ENCODE measurements around the gene SUSD3. TPM values are rescaled to one million over a fixed set of nuclear protein-coding genes. Genes with fewer than 3 reads are reported as not detected.

Gene SUSD3
- total RNA-seq, 1 experiment from 2014 or later, result not detected

DNA sequence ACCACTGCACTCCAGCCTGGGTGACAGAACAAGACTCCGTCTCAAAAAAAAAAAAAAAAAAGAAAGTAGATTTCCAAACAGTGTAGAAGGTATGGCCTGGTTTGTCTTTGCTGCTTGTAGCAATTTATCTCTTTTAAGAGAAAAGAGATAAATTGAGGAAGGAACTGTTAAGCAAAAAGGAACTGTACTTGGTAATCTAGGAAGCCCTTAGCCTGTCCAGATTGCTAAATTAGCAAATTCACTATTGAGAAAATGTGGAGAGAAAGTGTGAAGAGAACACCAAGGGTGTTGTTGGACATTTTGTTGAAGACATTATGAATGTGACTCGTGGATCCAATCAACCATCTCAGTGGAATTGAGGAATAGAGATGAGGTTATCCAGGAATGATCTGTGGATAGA is 13.0 kb upstream of the SUSD3 start:
- DNase-seq (ENCODE audit: low spot score), result no peak
- Histone ChIP-seq H3K4me1 (ENCODE audit: insufficient read depth, low read length, poor library complexity, severe bottlenecking) (no peaks in the 10 kb centered on the region), H3K4me3 (ENCODE audit: low read depth, low read length, poor library complexity, severe bottlenecking) (no peak overlapping the region), H3K36me3 (ENCODE audit: insufficient read depth, low read length, poor library complexity, severe bottlenecking) (no peaks in the 10 kb centered on the region), H3K27me3 (replicated peaks; ENCODE audit: insufficient read depth, low read depth, low read length, poor library complexity) (no peaks in the 10 kb centered on the region), H3K9me3 (ENCODE audit: low read depth, low read length, poor library complexity, severe bottlenecking) (no peaks in the 10 kb centered on the region), H3K27ac (ENCODE audit: low read depth, low read length, poor library complexity, severe bottlenecking) (no peak overlapping the region)
- POLR2A ChIA-PET (ENCODE audit: low non-redundant PET), result no interaction called here
- BruUV-seq (replicated peaks), result no TSS peak
- TF ChIP-seq, protein P1, sequence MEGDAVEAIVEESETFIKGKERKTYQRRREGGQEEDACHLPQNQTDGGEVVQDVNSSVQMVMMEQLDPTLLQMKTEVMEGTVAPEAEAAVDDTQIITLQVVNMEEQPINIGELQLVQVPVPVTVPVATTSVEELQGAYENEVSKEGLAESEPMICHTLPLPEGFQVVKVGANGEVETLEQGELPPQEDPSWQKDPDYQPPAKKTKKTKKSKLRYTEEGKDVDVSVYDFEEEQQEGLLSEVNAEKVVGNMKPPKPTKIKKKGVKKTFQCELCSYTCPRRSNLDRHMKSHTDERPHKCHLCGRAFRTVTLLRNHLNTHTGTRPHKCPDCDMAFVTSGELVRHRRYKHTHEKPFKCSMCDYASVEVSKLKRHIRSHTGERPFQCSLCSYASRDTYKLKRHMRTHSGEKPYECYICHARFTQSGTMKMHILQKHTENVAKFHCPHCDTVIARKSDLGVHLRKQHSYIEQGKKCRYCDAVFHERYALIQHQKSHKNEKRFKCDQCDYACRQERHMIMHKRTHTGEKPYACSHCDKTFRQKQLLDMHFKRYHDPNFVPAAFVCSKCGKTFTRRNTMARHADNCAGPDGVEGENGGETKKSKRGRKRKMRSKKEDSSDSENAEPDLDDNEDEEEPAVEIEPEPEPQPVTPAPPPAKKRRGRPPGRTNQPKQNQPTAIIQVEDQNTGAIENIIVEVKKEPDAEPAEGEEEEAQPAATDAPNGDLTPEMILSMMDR (conservative IDR thresholded peaks at IDR 0.05; ENCODE audit: low read depth, low read length), result no peak
- no peak for TF ChIP-seq EZH2 (IDR thresholded peaks at IDR 0.05; ENCODE audit: borderline replicate concordance, low read depth, low read length, poor library complexity, severe bottlenecking)
- CTCF ChIA-PET, result no interaction called here
- intact Hi-C loops (cut with micrococcal nuclease; ENCODE audit: unreplicated experiment), result no loop called here

DNA sequence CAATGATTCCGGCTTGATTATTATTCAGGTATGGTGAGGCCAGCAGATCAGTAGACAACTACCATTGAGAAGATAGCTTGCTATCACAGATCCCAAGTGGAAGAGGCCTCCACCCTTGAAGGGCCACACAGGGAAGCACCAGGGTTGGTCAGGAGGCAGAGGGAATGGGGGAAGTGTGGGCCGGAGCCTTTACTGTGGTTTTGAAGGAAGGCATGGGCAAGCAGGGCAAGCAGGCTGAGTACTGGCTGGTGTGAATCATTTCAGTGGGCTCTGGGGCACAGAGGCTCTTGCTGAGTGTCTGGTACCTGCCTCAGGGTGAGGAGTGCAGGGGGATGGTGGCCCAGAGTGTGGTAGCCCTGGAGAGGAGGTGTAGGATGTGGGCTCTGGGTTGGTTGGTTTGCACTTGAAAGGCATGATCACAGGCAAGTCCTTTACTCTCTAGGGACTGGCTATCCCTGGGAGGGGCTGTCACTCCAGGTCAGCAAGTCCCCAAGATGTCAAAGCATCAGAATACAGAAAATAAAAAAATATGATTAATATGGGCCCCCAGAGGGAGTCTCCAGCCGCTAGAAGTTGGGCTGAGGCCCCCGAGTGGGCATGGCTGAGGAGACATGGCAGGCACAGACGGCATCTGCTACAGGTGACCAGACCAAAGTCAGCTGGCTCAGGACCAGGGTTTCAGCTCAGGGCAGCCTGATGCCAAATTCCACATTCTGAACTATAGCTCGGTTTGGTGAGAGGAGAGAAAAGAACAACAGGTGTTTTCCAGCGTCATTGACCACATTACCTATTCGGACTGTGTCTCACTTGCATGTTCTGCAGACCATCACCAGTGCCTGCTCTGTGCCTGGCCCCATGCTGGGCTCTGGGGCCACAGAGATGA is 9.7 kb upstream of the SUSD3 start:
- Histone ChIP-seq H3K27me3 (replicated peaks; ENCODE audit: insufficient read depth, low read depth, low read length, poor library complexity) (no peaks in the 10 kb centered on the region), H3K36me3 (ENCODE audit: insufficient read depth, low read length, poor library complexity, severe bottlenecking) (no peaks in the 10 kb centered on the region), H3K27ac (ENCODE audit: low read depth, low read length, poor library complexity, severe bottlenecking) (no peak overlapping the region), H3K4me1 (ENCODE audit: insufficient read depth, low read length, poor library complexity, severe bottlenecking) (no peaks in the 10 kb centered on the region), H3K4me3 (ENCODE audit: low read depth, low read length, poor library complexity, severe bottlenecking) (no peak overlapping the region), H3K9me3 (ENCODE audit: low read depth, low read length, poor library complexity, severe bottlenecking) (no peaks in the 10 kb centered on the region)
- no peak for DNase-seq (ENCODE audit: low spot score)
- TF ChIP-seq, protein P1 (conservative IDR thresholded peaks at IDR 0.05; ENCODE audit: low read depth, low read length), result no peak
- POLR2A ChIA-PET (ENCODE audit: low non-redundant PET), result no interaction called here
- BruUV-seq (replicated peaks), result no TSS peak
- CTCF ChIA-PET, result no interaction called here
- intact Hi-C loops (cut with micrococcal nuclease; ENCODE audit: unreplicated experiment), result no loop called here

DNA sequence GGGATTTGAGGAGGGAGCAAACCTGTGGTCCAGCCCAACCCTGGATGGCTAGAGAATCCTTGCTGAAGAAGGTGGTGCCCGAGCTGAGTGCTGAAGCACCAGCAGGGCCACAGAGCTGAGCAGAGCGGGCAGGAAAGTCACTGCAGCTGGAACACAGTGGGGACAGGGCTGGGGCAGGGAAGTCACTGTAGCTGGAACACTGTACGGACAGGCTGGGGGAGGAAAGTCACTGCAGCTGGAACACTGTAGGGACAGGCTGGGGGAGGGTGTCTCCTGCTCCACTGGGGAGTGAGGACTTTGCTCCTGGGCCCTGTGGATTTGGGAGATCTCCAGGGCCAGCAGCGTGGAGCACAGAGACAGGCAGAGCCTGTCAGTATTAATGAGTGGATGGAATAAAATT is 9.0 kb upstream of the SUSD3 start:
- no peak for DNase-seq (ENCODE audit: low spot score)
- H3K27ac ChIP-seq (ENCODE audit: low read depth, low read length, poor library complexity, severe bottlenecking), result no peak overlapping the region
- BruUV-seq (replicated peaks), result no TSS peak
- H3K9me3 ChIP-seq (ENCODE audit: low read depth, low read length, poor library complexity, severe bottlenecking), result no peaks in the 10 kb centered on the region
- H3K36me3 ChIP-seq (ENCODE audit: insufficient read depth, low read length, poor library complexity, severe bottlenecking), result no peaks in the 10 kb centered on the region
- H3K4me1 ChIP-seq (ENCODE audit: insufficient read depth, low read length, poor library complexity, severe bottlenecking), result no peaks in the 10 kb centered on the region
- no peak for TF ChIP-seq EZH2 (IDR thresholded peaks at IDR 0.05; ENCODE audit: borderline replicate concordance, low read depth, low read length, poor library complexity, severe bottlenecking)
- TF ChIP-seq, protein P1 (conservative IDR thresholded peaks at IDR 0.05; ENCODE audit: low read depth, low read length), result no peak
- POLR2A ChIA-PET (ENCODE audit: low non-redundant PET), result no interaction called here
- H3K27me3 ChIP-seq (replicated peaks; ENCODE audit: insufficient read depth, low read depth, low read length, poor library complexity), result no peaks in the 10 kb centered on the region
- intact Hi-C loops (cut with micrococcal nuclease; ENCODE audit: unreplicated experiment), result no loop called here
- CTCF ChIA-PET, result no interaction called here
- no peak overlapping the region for H3K4me3 ChIP-seq (ENCODE audit: low read depth, low read length, poor library complexity, severe bottlenecking)

Measured in A673 (cell line).